Karpas-422 (cell line): ENCODE data around the gene FAM72D. TPM values are rescaled to one million over a fixed set of nuclear protein-coding genes. Genes with fewer than 3 reads are reported as not detected.
"Not testable (repeated sequence)": the region's sequence is repeated elsewhere in the genome, so short reads cannot be mapped to it uniquely, and the experiment has no call there.

Source experiments
- DNase-seq: peaks from one replicate; pipeline ENCODE4 v3.0.0-alpha.2; 2015
- H2AFZ ChIP-seq: fragments of 200-600 bp; sonication (generic); 2 replicates; pipeline ENCODE4 v1.6.1; 2014; ENCODE audit warnings: antibody characterized with exemption, low read length, mixed read lengths
- H3K27ac ChIP-seq: fragments of 200-600 bp; sonication (generic); 2 replicates; pipeline ENCODE4 v1.5.1; 2014; ENCODE audit warnings: mild to moderate bottlenecking, low read length, moderate library complexity
- H3K27me3 ChIP-seq: fragments of 200-600 bp; sonication (generic); 2 replicates; pipeline ENCODE4 v1.6.1; 2014; ENCODE audit warnings: low read length, mixed read lengths
- H3K36me3 ChIP-seq: fragments of 200-600 bp; sonication (generic); 2 replicates; pipeline ENCODE4 v1.6.1; 2014; ENCODE audit warnings: low read length, mixed read lengths; ENCODE audit not compliant: insufficient read depth
- H3K4me1 ChIP-seq: fragments of 200-600 bp; sonication (generic); 2 replicates; pipeline ENCODE4 v1.6.1; 2014; ENCODE audit warnings: mild to moderate bottlenecking, low read length, mixed read lengths
- H3K4me2 ChIP-seq: fragments of 200-600 bp; sonication (generic); 2 replicates; pipeline ENCODE4 v1.6.1; 2014; ENCODE audit warnings: low read length, low read depth, mild to moderate bottlenecking; ENCODE audit not compliant: poor library complexity, severe bottlenecking
- H3K4me3 ChIP-seq: fragments of 200-600 bp; sonication (generic); 2 replicates; pipeline ENCODE4 v1.5.1; 2014; ENCODE audit warnings: mild to moderate bottlenecking, antibody characterized with exemption, low read length, mixed read lengths
- H3K79me2 ChIP-seq: fragments of 200-600 bp; sonication (generic); 2 replicates; pipeline ENCODE4 v1.6.1; 2014; ENCODE audit warnings: mild to moderate bottlenecking, low read length, mixed read lengths
- H3K9ac ChIP-seq: fragments of 200-600 bp; sonication (generic); 2 replicates; pipeline ENCODE4 v1.6.0; 2014; ENCODE audit warnings: low read length
- H3K9me2 ChIP-seq: fragments of 200-600 bp; sonication (generic), shearing (Covaris generic); replicated peaks from 2 replicates; pipeline ENCODE4 v1.6.0; 2014; ENCODE audit warnings: mild to moderate bottlenecking, low read length, moderate library complexity; ENCODE audit not compliant: insufficient read depth
- H3K9me3 ChIP-seq: fragments of 300-700, 200-600 bp; sonication (generic); 2 replicates; pipeline ENCODE4 v1.6.1; 2014; ENCODE audit warnings: low read length, mixed read lengths
- H4K20me1 ChIP-seq: fragments of 200-600 bp; sonication (generic); 2 replicates; pipeline ENCODE4 v1.6.1; 2014; ENCODE audit warnings: mild to moderate bottlenecking, antibody characterized with exemption, low read length, low read depth; ENCODE audit not compliant: insufficient read depth
- total RNA-seq: library from RNA; depleted of rRNA; stranded (reverse); fragments of >200 nt; shearing (Covaris generic); gene quantifications from 2 replicates; pipeline ENCODE4 v1.2.3, GENCODE V29; 2014; ENCODE audit warnings: low replicate concordance

The FAM72D gene
- total RNA-seq, 1 experiment from 2014 or later: 18.6 TPM

DNA sequence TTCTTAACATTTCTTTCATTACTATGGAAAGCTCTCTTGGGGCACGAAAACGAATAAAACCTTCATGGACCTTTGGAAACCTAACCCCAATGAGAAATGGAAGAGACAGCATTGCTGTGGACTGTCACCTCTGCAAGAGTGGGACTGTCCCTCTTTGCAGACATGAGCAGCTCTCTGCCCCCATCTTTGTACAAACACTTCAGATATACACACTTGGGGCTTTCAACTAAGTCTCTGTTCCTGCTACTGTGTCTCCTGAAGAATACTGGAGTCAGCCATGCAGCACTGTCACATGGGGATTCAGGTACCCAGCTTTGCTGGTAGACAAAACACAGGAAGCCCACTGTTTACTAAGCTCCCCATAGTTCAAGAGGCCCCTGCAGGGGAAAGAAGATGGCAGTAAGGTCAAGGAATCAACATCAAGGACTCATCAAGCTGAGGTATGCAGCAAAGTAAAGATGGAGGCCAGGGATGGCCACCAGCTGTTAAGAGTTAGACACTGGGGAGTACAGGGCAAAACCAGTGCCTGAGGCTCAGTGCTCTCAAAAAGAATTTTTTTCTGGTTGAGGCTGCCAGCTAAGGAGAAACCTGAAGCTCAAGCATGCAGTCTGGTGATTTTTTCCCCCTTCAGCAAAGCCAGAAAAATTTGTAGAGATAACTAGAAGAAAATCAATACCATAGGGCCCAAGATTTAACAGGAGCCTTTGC, 31.7 kb upstream of the FAM72D start:
- H4K20me1 ChIP-seq, H3K27ac ChIP-seq, H3K4me2 ChIP-seq, H3K9me2 ChIP-seq, H3K79me2 ChIP-seq, H3K4me1 ChIP-seq, H2AFZ ChIP-seq, H3K27me3 ChIP-seq, DNase-seq, H3K4me3 ChIP-seq, H3K36me3 ChIP-seq, H3K9me3 ChIP-seq, H3K9ac ChIP-seq: not testable (repeated sequence)

DNA sequence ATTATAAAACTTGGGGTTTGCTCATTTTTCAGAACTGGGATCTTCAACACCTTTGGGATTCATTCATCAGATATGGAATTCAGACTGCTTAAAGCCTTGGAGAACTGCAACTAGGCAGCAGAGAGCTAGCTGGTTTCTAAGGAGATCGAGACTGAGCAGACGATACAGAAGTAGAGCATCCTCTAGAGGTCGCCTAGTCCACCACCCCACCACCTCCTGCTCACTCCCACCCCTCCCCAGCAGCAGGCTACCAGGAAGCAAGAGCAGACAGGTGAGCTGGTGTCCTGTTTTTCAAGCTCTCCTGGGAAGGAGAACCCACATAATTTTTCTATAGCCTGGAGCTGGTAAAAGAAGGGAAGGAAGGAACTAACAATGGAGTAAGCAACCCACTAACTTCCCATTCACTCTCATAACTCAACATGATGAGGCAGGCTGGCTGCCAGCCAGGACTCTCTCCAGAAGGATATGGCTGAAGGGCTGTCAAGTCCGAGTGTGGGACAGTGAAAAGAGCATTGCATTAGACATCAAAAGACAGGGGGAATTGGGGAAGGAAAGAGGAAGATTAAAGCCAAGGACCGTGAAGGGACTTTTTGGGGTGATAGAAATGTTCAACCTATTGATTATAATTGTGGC, 30.5 kb upstream of the FAM72D start:
- not testable (repeated sequence) for H3K9me2 ChIP-seq, H3K79me2 ChIP-seq, H3K4me1 ChIP-seq, H3K4me2 ChIP-seq, H3K36me3 ChIP-seq, H2AFZ ChIP-seq, H3K9ac ChIP-seq, H4K20me1 ChIP-seq, H3K27me3 ChIP-seq, H3K9me3 ChIP-seq, H3K4me3 ChIP-seq, H3K27ac ChIP-seq
- peak; percentile 37 for DNase-seq

DNA sequence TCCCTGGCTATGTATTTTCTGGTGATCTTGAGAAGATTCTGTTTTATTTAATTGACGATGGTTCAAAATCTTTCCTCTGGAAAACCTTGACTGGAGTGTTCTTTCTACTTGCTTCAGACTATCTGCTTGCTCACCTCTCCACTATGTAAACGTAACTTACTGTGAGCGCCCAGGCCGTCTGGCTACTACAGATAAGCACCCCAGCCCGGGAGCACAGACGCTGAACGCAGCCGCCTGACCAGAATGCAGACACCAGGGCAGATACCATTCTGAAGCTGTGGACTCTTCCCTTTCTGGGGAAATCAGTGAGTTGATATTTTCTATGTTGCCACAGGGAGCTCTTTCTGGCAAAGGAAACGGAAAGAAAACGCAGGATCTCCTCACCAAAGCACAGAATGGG, 29.3 kb upstream of the FAM72D start:
- not testable (repeated sequence) for H3K27ac ChIP-seq, H3K27me3 ChIP-seq, H3K4me2 ChIP-seq, H3K79me2 ChIP-seq, H3K9me2 ChIP-seq, H3K4me3 ChIP-seq, H3K9me3 ChIP-seq, H3K9ac ChIP-seq, H3K36me3 ChIP-seq, H3K4me1 ChIP-seq, H2AFZ ChIP-seq, DNase-seq, H4K20me1 ChIP-seq

DNA sequence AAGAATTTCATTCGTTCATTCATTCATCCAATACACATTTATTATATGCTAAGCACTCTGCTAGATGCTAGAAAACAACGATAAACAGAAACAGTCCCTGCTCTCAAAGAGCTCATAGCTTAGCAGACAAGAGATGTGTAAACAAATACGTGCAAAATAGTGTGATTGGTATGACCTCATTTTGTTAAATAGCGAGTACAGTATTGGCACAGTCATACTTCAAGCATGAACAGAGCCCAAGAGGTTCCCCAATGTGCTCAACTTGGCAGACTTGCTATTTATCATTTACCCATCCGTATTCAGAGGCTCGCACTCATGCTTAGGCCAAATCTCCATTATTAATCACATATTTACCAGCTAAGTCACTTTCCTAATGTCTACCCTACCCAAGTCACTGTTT, 24.2 kb upstream of the FAM72D start:
- not testable (repeated sequence) for H3K9me2 ChIP-seq, H3K9me3 ChIP-seq, H3K27ac ChIP-seq, H4K20me1 ChIP-seq, H3K36me3 ChIP-seq, H3K79me2 ChIP-seq, H3K4me1 ChIP-seq, H3K9ac ChIP-seq, H3K4me3 ChIP-seq, DNase-seq, H3K4me2 ChIP-seq, H3K27me3 ChIP-seq, H2AFZ ChIP-seq

DNA sequence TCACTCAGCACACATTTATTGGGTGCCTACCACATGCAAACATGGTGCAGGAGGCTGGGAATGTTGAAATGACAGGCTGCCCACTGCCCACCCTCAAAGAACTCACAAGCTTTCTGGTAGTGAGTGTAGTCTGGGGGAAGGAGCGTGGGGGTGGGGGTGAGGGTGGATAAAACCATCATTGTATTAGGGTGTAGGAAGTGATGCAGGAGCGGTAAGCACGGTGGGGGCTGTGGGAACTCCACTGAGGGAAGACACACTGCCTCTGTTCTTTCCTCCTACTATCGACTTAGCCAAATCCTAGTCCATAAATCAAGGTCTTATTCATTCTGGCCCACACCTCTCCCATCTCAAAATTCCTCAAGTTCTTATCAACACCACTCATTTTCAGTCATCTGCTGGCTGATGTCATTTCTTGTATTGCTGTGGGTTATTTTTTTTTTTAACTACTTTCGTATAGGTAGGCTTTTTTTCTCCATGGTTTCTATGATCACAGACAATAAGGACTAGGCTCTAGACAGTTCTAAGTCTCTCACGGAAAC, 21.7 kb upstream of the FAM72D start:
- H3K79me2 ChIP-seq, H3K27me3 ChIP-seq, H3K4me3 ChIP-seq, H3K4me2 ChIP-seq, H3K9ac ChIP-seq, H3K9me2 ChIP-seq, H2AFZ ChIP-seq, H3K9me3 ChIP-seq, DNase-seq, H3K27ac ChIP-seq, H3K36me3 ChIP-seq, H4K20me1 ChIP-seq, H3K4me1 ChIP-seq: not testable (repeated sequence)

DNA sequence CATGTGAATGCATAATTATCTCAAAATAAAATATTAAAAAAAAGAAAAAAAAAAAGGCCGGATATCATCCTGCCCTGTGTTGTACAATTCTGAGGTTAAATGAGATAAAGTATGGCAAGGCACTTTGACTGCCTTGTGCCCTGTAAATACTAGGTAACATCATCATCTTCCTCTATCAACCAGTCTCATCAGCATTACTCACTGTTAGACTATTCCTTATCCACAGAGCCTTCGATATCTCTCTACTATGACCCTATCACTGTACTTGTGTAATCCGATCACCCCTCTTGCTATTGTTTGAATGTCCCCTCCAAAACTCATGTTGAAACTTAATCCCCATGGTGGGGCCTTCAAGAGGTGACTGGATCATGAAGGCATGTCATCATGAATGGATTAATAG, 18.9 kb upstream of the FAM72D start:
- DNase-seq, H3K4me3 ChIP-seq, H3K27me3 ChIP-seq, H3K4me2 ChIP-seq, H3K4me1 ChIP-seq, H3K9me2 ChIP-seq, H3K36me3 ChIP-seq, H3K9me3 ChIP-seq, H2AFZ ChIP-seq, H3K27ac ChIP-seq, H3K79me2 ChIP-seq, H4K20me1 ChIP-seq, H3K9ac ChIP-seq: not testable (repeated sequence)

DNA sequence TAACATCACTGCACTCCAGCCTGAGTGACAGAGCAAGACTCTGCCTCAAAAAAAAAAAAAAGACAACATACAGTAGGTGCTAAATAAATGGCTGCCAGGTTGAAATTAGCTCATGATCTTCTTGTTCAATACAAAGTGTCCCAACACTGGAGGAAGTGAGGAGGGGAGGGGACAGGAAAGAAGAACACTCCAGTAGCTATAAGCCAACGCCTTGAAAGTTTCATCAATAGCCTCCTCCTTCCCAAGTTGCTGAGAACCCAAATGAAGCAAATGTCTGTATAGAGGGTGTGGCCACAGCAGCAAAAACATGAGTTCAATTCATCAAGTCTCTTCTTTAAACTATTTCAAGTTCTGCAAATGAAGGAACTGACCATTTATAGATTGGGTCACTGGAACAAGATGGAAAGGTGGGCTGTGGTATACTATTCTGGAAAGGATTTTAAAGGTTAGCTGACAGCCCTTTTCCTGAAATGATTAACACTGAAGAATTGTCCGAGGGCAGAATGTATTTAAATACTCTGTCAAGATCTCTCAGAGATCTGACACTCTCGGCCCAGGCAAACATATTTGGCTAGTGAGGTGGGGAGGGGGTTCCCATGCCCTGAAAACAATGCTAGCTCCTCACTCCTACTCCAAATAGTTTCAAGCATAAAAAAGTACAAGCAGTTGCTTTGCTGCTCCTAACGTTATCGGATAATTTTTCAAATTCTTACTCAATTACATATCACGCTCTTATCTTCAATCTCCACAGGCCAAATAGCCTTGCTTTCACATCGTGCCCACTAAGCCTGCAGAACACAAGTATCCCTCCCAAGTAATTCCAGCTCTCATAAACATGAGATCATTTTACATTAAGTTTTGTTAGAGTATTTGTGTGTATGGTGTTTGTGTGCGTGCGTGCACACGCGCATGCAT, 17.6 kb upstream of the FAM72D start:
- not testable (repeated sequence) for H2AFZ ChIP-seq, H3K27me3 ChIP-seq, DNase-seq

DNA sequence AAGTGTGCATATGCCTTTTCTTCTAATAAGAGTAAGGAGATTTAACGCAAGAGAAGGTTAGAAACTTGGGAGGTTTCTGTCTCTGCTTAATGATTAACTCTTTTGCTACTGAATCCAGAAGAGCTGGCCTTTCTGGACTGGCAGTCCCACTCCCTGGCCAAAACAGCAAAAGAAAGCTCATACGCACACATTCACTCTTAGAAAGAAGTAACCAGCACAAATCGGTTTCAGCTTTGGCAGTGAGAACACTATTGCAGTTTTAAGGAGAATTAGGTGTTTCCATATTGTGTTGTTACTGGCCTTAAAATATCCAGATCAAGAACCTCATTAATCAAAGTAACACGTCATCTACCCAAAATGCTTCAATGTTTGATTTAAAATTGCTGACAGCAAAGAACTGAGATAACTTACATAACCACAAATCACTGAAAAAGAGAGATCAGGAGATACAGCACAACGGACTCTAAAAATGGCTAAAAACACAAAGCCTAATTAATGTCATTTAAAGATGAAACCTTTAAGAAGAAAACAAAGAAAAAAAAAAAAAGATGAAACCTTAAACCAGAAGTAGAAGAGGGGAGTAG, 16.9 kb upstream of the FAM72D start:
- not testable (repeated sequence) for H3K4me2 ChIP-seq, H3K9me3 ChIP-seq, H4K20me1 ChIP-seq, H3K4me3 ChIP-seq, H3K9ac ChIP-seq, H3K36me3 ChIP-seq, H2AFZ ChIP-seq, H3K4me1 ChIP-seq, H3K79me2 ChIP-seq, H3K9me2 ChIP-seq, DNase-seq, H3K27ac ChIP-seq, H3K27me3 ChIP-seq

More for the DNA sequence above, 17.6 kb upstream of the FAM72D start:
- H3K4me3 ChIP-seq, H3K4me1 ChIP-seq, H3K27ac ChIP-seq, H3K9ac ChIP-seq, H3K36me3 ChIP-seq, H3K79me2 ChIP-seq, H3K9me3 ChIP-seq, H3K9me2 ChIP-seq, H4K20me1 ChIP-seq, H3K4me2 ChIP-seq: not testable (repeated sequence)
